Pancreas (tissue), 10 donors: ENCODE results near the gene SH2B3. TPM values are rescaled to one million over a fixed set of nuclear protein-coding genes. Genes with fewer than 3 reads are reported as not detected.
"Not testable (repeated sequence)": the region's sequence is repeated elsewhere in the genome, so short reads cannot be mapped to it uniquely, and the experiment has no call there.

ENCODE experiments used
- ATAC-seq, 4 donors: fragments of 200-7000 bp; cut with Tn5 transposase; one replicate each; pipeline versions ENCODE4 v1.8.0 to v1.9.1; 2020; ENCODE audit warnings: mild to moderate bottlenecking in 4 of 4, moderate library complexity in 4 of 4
- DNase-seq, 6 donors: peaks; one replicate each; pipeline ENCODE4 v3.0.0-alpha.2; 2020
- FAIRE-seq: peaks from 2 replicates; lab custom pipeline; 2012; peaks lifted over from hg19 to GRCh38; lab: Jason Lieb, UNC
- H3K27ac ChIP-seq, 4 donors: fragments of 200-600 bp; sonication (generic); 1 replicate in 3 of 4; 2 replicates in 1 of 4; pipeline versions ENCODE4 v1.5.0 to v1.8.0; 2020
- H3K27me3 ChIP-seq, 4 donors: fragments of 200-600 bp; one replicate each; pipeline ENCODE4 v1.8.0; 2021
- H3K36me3 ChIP-seq, 3 donors: fragments of 200-600 bp; sonication (generic) in 1 of 3; one replicate each; pipeline versions ENCODE4 v1.5.0 to v1.8.0; 2020 to 2021
- H3K4me1 ChIP-seq, 3 donors: fragments of 200-600 bp; one replicate each; pipeline ENCODE4 v1.8.0; 2021
- H3K4me3 ChIP-seq, 4 donors: fragments of 200-600 bp; sonication (generic) in 2 of 4; one replicate each; pipeline versions ENCODE4 v1.5.0 to v1.8.0; 2020 to 2021
- H3K9me3 ChIP-seq, 4 donors: fragments of 200-600 bp; one replicate each; pipeline ENCODE4 v1.8.0; 2021
- CTCF ChIP-seq, 4 donors: fragments of 200-600 bp; sonication (generic) in 3 of 4; IDR thresholded peaks; one replicate each; pipeline versions ENCODE4 v1.5.0 to v1.8.0; 2021; ENCODE audit warnings: antibody characterized with exemption in 4 of 4
- WGBS, 2 donors: extraction: QIAGEN DNeasy Blood & Tissue Kit; methylation state at CpG; one replicate each; pipeline ENCODE4 v1.1.7; 2013; 5-methylcytosine and 5-hydroxymethylcytosine counted together
- intact Hi-C, 3 donors: fragments of 100-400 bp; cut with DNase I; formaldehyde crosslinking; loops; one replicate each; pipeline versions ENCODE4 v1.11.1 to v1.14.2; 2022
- polyA plus RNA-seq, 2 donors: library from polyadenylated mRNA; stranded (reverse); fragments of 200-250 nt; gene quantifications; one replicate each; pipeline ENCODE4 v1.2.3, GENCODE V29; 2013
- total RNA-seq, 6 donors: library from RNA; stranded (reverse); fragmentation: NEBNext Ultra II Directional in 4 of 6; extraction: Animal tissue kit (Norgen Biotek cat#: 25700) in 4 of 6; gene quantifications; one replicate each; pipeline versions ENCODE4 v1.2.1 to v1.2.4, GENCODE V29; 2021 to 2023
- donor health status: healthy with polysubstance abuse.
- donor health status: DM: no; HTN: no; CAD: no; lungs with moderate emphysema.
- donor health status: DM: no; HTN: no; CAD: no.
- donor health status: control.
- donor health status: control.
- donor health status: Bipolar disorder and iron deficiency.
- donor health status: DM: yes; HTN: yes; CAD: no.
- donor health status: DM: no; HTN: no; CAD: no.
- donor health status: DM: no; HTN: no; CAD: no.
- donor health status: DM: yes; HTN: yes; CAD: no.

The SH2B3 gene
- total and polyA plus RNA-seq, 8 donors, result 2.8 to 15.0 (median 6.5) TPM

- DNase-seq, result no peak
- no peak for FAIRE-seq
- ATAC-seq, result peak in 1 of 4 donors; percentile 32
- Histone ChIP-seq H3K9me3 (no peaks in the 10 kb centered on the region), H3K4me1 (peaks cover 0 to 3% (median 0%) of the 10 kb centered on the region in 3 donors), H3K36me3 (no peaks in the 10 kb centered on the region), H3K4me3 (no peak overlapping the region), H3K27ac (no peak overlapping the region), H3K27me3 (no peaks in the 10 kb centered on the region)
- intact Hi-C loops, result loop anchor here in 1 of 3 donors (10.0 kb wide), 1 partner anchor 141 kb away; no protein-coding TSS in a partner anchor
- 83 to 91% methylated on average over 8 of the region's 8 CpGs for WGBS, 2 donors
- TF ChIP-seq CTCF (IDR thresholded peaks at IDR 0.05), result no peak
These were observed 11.9 kb upstream of the SH2B3 start for GRCh38 chr12:111393700-111394300.

- no peak for TF ChIP-seq CTCF (IDR thresholded peaks at IDR 0.05)
- 88 to 89% methylated on average over 2 to 8 of the region's 8 CpGs for WGBS, 2 donors
- FAIRE-seq, result no peak
- no peak overlapping the region for H3K27ac ChIP-seq
- H3K4me3 ChIP-seq, result no peak overlapping the region
- ATAC-seq, result no peak
- H3K36me3 ChIP-seq, result no peaks in the 10 kb centered on the region
- H3K27me3 ChIP-seq, result no peaks in the 10 kb centered on the region
- no peak for DNase-seq
- intact Hi-C loops, result loop anchor here in 1 of 3 donors (10.0 kb wide), 1 partner anchor 140 kb away; no protein-coding TSS in a partner anchor
- peaks cover 0 to 3% (median 0%) of the 10 kb centered on the region in 3 donors for H3K4me1 ChIP-seq
- H3K9me3 ChIP-seq, result no peaks in the 10 kb centered on the region
These were observed 11.2 kb upstream of the SH2B3 start for GRCh38 chr12:111394480-111394879.

GRCh38 chr12:111395336-111396187, 10.2 kb upstream of the SH2B3 start:
- no peak for FAIRE-seq

GRCh38 chr12:111396271-111396670, 9.5 kb upstream of the SH2B3 start:
- not testable (repeated sequence) for DNase-seq, H3K9me3 ChIP-seq, ATAC-seq, H3K4me1 ChIP-seq, H3K36me3 ChIP-seq, FAIRE-seq, H3K4me3 ChIP-seq, H3K27me3 ChIP-seq, H3K27ac ChIP-seq
- 71 to 81% methylated on average over 7 of the region's 7 CpGs for WGBS, 2 donors
- intact Hi-C loops, result loop anchor here in 2 of 3 donors (5.0 to 10.0 kb wide), 2 partner anchors 56 to 139 kb away; no protein-coding TSS in a partner anchor

More at GRCh38 chr12:111395336-111396187, 10.2 kb upstream of the SH2B3 start:
- no peaks in the 10 kb centered on the region for H3K9me3 ChIP-seq
- TF ChIP-seq CTCF (IDR thresholded peaks at IDR 0.05), result no peak
- WGBS, 2 donors, result 83 to 89% methylated on average over 8 of the region's 8 CpGs
- ATAC-seq, result no peak
- no peak overlapping the region for H3K27ac ChIP-seq
- no peaks in the 10 kb centered on the region for H3K36me3 ChIP-seq
- H3K4me3 ChIP-seq, result no peak overlapping the region
- DNase-seq, result no peak
- intact Hi-C loops, result loop anchor here in 2 of 3 donors (5.0 to 10.0 kb wide), 2 partner anchors 57 to 139 kb away; no protein-coding TSS in a partner anchor
- peaks cover 0 to 3% (median 0%) of the 10 kb centered on the region in 3 donors for H3K4me1 ChIP-seq
- no peaks in the 10 kb centered on the region for H3K27me3 ChIP-seq

- Histone ChIP-seq H3K9me3 (no peaks in the 10 kb centered on the region), H3K36me3 (no peaks in the 10 kb centered on the region), H3K4me1 (peaks cover 0 to 3% (median 0%) of the 10 kb centered on the region in 3 donors), H3K27ac (peak overlapping the region in 1 of 4 donors; percentile 1), H3K4me3 (peak overlapping the region in 1 of 4 donors; percentile 18), H3K27me3 (no peaks in the 10 kb centered on the region)
- 7 to 8% methylated on average over 34 of the region's 34 CpGs for WGBS, 2 donors
- intact Hi-C loops, result loop anchor here in 2 of 3 donors (5.0 to 10.0 kb wide), 2 partner anchors 55 to 138 kb away; no protein-coding TSS in a partner anchor
- FAIRE-seq, result no peak
- peak; percentile 75 to 99 (median 90) for DNase-seq
- peak; percentile 97 to 99 (median 99) for TF ChIP-seq CTCF (IDR thresholded peaks at IDR 0.05)
- ATAC-seq, result peak; percentile 95 to 97 (median 95)
These were observed 8.8 kb upstream of the SH2B3 start for GRCh38 chr12:111396726-111397445.
